GM23338 (cell line): ENCODE measurements around the gene DIRAS3. TPM values are rescaled to one million over a fixed set of nuclear protein-coding genes. Genes with fewer than 3 reads are reported as not detected.

Source experiments
- ATAC-seq: fragments of 200-7000 bp; cut with Tn5 transposase; 3 replicates; pipeline ENCODE4 v1.9.1; 2020
- DNase-seq: peaks from one replicate; pipeline ENCODE4 v3.0.0-alpha.2; 2015; ENCODE audit warnings: low spot score
- H2AFZ ChIP-seq: fragments of 200-600 bp; sonication (generic); 2 replicates; pipeline ENCODE4 v1.8.0; 2016; ENCODE audit warnings: antibody characterized with exemption, mild to moderate bottlenecking, moderate library complexity
- H3F3A ChIP-seq: fragments of 200-600 bp; sonication (generic); replicated peaks from 2 replicates; pipeline ENCODE4 v1.8.0; 2017; ENCODE audit warnings: antibody characterized with exemption, mixed run types, low read depth
- H3K27ac ChIP-seq: fragments of 200-600 bp; sonication (generic); 2 replicates; pipeline ENCODE4 v1.6.1; 2016; ENCODE audit warnings: low read depth
- H3K27me3 ChIP-seq: fragments of 200-600 bp; sonication (generic); 2 replicates; pipeline ENCODE4 v1.8.0; 2016; ENCODE audit warnings: mild to moderate bottlenecking, mixed run types, moderate library complexity; ENCODE audit not compliant: insufficient read depth
- H3K36me3 ChIP-seq: fragments of 200-600 bp; sonication (generic); 2 replicates; pipeline ENCODE4 v1.8.0; 2016; ENCODE audit warnings: mild to moderate bottlenecking; ENCODE audit not compliant: insufficient read depth
- H3K4me1 ChIP-seq: fragments of 200-600 bp; sonication (generic); 2 replicates; pipeline ENCODE4 v1.8.0; 2016; ENCODE audit warnings: mild to moderate bottlenecking, moderate library complexity; ENCODE audit not compliant: insufficient read depth
- H3K4me2 ChIP-seq: fragments of 200-600 bp; sonication (generic); 2 replicates; pipeline ENCODE4 v1.7.1; 2017; ENCODE audit warnings: mixed run types
- H3K4me3 ChIP-seq: fragments of 200-600 bp; sonication (generic); 2 replicates; pipeline ENCODE4 v1.6.1; 2016; ENCODE audit warnings: mixed run types
- H3K79me2 ChIP-seq: fragments of 200-600 bp; sonication (generic); replicated peaks from 2 replicates; pipeline ENCODE4 v1.8.0; 2017; ENCODE audit warnings: mild to moderate bottlenecking; ENCODE audit not compliant: insufficient read depth
- H3K9me2 ChIP-seq: fragments of 200-600 bp; sonication (generic); 2 replicates; pipeline ENCODE4 v1.8.0; 2017; ENCODE audit not compliant: insufficient read depth
- H4K20me1 ChIP-seq: fragments of 200-600 bp; sonication (generic); replicated peaks from 2 replicates; pipeline ENCODE4 v1.8.0; 2017; ENCODE audit warnings: mild to moderate bottlenecking; ENCODE audit not compliant: insufficient read depth
- H3K27ac Mint-ChIP-seq: 2 replicates; pipeline ENCODE4 v1.8.0; 2020; ENCODE audit warnings: inconsistent platforms, mild to moderate bottlenecking, moderate library complexity, mixed read lengths
- H3K27me3 Mint-ChIP-seq: 3 replicates; pipeline ENCODE4 v1.8.0; 2022; ENCODE audit warnings: low read depth, mild to moderate bottlenecking, moderate library complexity, mixed read lengths, inconsistent platforms; ENCODE audit not compliant: insufficient read depth, poor library complexity
- H3K36me3 Mint-ChIP-seq: 3 replicates; pipeline ENCODE4 v1.8.0; 2021; ENCODE audit warnings: low read depth, mild to moderate bottlenecking, inconsistent platforms, moderate library complexity, mixed read lengths
- H3K4me1 Mint-ChIP-seq: 3 replicates; pipeline ENCODE4 v1.8.0; 2020; ENCODE audit warnings: mild to moderate bottlenecking, inconsistent platforms, mixed read lengths
- H3K4me3 Mint-ChIP-seq: 3 replicates; pipeline ENCODE4 v1.8.0; 2021; ENCODE audit warnings: moderate library complexity, mild to moderate bottlenecking, inconsistent platforms, mixed read lengths
- H3K9me3 Mint-ChIP-seq: 3 replicates; pipeline ENCODE4 v1.8.0; 2020; ENCODE audit warnings: moderate library complexity, mild to moderate bottlenecking, inconsistent platforms, mixed read lengths
- CREB1 ChIP-seq: fragments of 250-450 bp; sonication (Bioruptor Pico); IDR thresholded peaks from 2 replicates; pipeline ENCODE4 v1.5.0; 2020; ENCODE audit warnings: low read depth, mild to moderate bottlenecking, moderate library complexity
- EZH2phosphoT487 ChIP-seq: fragments of 200-600 bp; sonication (generic); IDR thresholded peaks from one replicate; pipeline ENCODE4 v1.8.1; 2018; ENCODE audit warnings: antibody characterized with exemption; ENCODE audit not compliant: unreplicated experiment
- NANOG ChIP-seq: IDR thresholded peaks from 2 replicates; pipeline ENCODE4 v1.6.1; 2016; ENCODE audit warnings: antibody characterized with exemption, borderline replicate concordance
- STAT1 ChIP-seq: IDR thresholded peaks from one replicate; pipeline ENCODE4 v1.6.1; 2016; ENCODE audit warnings: antibody characterized with exemption; ENCODE audit not compliant: unreplicated experiment
- ZNF114 ChIP-seq: fragments of 250-450 bp; sonication (Bioruptor Pico); IDR thresholded peaks from 2 replicates; pipeline ENCODE4 v1.5.0; 2020; ENCODE audit warnings: mild to moderate bottlenecking, moderate library complexity
- ZNF331 ChIP-seq: fragments of 250-450 bp; sonication (Bioruptor Pico); IDR thresholded peaks from 2 replicates; pipeline ENCODE4 v1.5.0; 2020; ENCODE audit warnings: low read depth, mild to moderate bottlenecking, moderate library complexity
- polyA plus RNA-seq: library from polyadenylated mRNA; unstranded; fragments of >200 nt; fragmentation: Nextera tagmentation; extraction: Ambion mirVana; gene quantifications from 2 replicates; pipeline ENCODE4 v1.2.1, GENCODE V29; 2016
- total RNA-seq: library from RNA; depleted of rRNA; stranded (reverse); fragments of >200 nt; shearing (Covaris generic); gene quantifications from 2 replicates; pipeline ENCODE4 v1.2.3, GENCODE V29; 2014
- TF ChIP-seq, protein P1 (sequence below): fragments of 250-450 bp; sonication (Bioruptor Pico); IDR thresholded peaks from 2 replicates; pipeline ENCODE4 v1.5.0; 2020; ENCODE audit warnings: mild to moderate bottlenecking, moderate library complexity
- TF ChIP-seq, protein P2 (sequence below): IDR thresholded peaks from one replicate; pipeline ENCODE4 v1.6.1; 2018; ENCODE audit warnings: antibody characterized with exemption; ENCODE audit not compliant: unreplicated experiment

The DIRAS3 gene
- total and polyA plus RNA-seq, 2 experiments from 2014 or later, result 0.21 to 0.40 TPM

DNA sequence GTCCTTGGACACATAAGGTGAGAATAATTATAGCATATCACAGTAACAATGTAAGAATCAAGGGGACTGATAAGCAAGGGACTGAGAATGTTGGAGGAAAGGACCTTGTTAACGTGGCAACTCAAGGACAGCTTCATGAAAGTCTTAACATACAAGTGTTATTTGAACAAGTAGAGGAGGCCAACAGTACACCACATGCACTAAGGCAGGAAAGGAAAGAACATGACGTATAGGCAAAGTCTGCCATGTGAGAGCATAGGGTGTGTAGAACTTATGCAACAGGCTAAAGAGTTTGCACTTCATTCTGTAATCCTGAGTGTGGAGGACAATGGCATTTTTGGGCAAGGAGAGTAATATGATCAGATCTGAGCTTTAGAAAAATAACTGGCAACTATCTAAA is 33.3 kb upstream of the DIRAS3 start (continued):
- TF ChIP-seq, protein P1, sequence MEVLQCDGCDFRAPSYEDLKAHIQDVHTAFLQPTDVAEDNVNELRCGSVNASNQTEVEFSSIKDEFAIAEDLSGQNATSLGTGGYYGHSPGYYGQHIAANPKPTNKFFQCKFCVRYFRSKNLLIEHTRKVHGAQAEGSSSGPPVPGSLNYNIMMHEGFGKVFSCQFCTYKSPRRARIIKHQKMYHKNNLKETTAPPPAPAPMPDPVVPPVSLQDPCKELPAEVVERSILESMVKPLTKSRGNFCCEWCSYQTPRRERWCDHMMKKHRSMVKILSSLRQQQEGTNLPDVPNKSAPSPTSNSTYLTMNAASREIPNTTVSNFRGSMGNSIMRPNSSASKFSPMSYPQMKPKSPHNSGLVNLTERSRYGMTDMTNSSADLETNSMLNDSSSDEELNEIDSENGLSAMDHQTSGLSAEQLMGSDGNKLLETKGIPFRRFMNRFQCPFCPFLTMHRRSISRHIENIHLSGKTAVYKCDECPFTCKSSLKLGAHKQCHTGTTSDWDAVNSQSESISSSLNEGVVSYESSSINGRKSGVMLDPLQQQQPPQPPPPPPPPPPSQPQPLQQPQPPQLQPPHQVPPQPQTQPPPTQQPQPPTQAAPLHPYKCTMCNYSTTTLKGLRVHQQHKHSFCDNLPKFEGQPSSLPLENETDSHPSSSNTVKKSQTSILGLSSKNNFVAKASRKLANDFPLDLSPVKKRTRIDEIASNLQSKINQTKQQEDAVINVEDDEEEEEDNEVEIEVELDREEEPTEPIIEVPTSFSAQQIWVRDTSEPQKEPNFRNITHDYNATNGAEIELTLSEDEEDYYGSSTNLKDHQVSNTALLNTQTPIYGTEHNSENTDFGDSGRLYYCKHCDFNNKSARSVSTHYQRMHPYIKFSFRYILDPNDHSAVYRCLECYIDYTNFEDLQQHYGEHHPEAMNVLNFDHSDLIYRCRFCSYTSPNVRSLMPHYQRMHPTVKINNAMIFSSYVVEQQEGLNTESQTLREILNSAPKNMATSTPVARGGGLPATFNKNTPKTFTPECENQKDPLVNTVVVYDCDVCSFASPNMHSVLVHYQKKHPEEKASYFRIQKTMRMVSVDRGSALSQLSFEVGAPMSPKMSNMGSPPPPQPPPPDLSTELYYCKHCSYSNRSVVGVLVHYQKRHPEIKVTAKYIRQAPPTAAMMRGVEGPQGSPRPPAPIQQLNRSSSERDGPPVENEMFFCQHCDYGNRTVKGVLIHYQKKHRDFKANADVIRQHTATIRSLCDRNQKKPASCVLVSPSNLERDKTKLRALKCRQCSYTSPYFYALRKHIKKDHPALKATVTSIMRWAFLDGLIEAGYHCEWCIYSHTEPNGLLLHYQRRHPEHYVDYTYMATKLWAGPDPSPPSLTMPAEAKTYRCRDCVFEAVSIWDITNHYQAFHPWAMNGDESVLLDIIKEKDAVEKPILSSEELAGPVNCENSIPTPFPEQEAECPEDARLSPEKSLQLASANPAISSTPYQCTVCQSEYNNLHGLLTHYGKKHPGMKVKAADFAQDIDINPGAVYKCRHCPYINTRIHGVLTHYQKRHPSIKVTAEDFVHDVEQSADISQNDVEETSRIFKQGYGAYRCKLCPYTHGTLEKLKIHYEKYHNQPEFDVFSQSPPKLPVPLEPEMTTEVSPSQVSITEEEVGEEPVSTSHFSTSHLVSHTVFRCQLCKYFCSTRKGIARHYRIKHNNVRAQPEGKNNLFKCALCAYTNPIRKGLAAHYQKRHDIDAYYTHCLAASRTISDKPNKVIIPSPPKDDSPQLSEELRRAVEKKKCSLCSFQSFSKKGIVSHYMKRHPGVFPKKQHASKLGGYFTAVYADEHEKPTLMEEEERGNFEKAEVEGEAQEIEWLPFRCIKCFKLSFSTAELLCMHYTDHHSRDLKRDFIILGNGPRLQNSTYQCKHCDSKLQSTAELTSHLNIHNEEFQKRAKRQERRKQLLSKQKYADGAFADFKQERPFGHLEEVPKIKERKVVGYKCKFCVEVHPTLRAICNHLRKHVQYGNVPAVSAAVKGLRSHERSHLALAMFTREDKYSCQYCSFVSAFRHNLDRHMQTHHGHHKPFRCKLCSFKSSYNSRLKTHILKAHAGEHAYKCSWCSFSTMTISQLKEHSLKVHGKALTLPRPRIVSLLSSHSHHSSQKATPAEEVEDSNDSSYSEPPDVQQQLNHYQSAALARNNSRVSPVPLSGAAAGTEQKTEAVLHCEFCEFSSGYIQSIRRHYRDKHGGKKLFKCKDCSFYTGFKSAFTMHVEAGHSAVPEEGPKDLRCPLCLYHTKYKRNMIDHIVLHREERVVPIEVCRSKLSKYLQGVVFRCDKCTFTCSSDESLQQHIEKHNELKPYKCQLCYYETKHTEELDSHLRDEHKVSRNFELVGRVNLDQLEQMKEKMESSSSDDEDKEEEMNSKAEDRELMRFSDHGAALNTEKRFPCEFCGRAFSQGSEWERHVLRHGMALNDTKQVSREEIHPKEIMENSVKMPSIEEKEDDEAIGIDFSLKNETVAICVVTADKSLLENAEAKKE, result no peak
- TF ChIP-seq CREB1 (CRISPR knock-in tag), result no peak

DNA sequence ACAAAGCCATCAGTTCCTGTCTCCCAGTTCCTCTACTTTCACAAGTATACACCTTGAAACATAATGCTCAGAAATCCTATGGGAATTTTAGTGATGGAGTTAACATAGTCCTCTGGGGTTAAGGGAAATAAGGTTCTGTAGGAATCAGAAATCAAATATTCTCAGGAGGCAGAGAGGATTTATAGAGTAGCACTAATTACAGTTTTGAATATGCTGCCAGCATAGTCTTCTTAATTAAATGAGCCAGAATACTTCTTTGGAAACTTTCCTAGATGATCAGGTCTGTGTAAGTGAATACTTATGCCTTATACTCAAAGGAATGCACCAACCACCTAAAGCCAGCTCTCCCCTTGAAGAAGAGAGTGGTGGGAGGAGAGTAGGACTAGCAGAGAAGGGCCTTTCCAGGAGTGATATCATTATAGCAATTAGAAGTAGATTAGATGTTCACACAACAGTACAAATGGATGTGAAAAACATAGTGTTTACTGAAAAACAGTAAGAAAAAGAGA is 31.4 kb upstream of the DIRAS3 start:
- H3K27me3 ChIP-seq, result no peaks in the 10 kb centered on the region
- peaks cover 4% of the 10 kb centered on the region for H3K4me1 Mint-ChIP-seq
- no peaks in the 10 kb centered on the region for H3K4me1 ChIP-seq

DNA sequence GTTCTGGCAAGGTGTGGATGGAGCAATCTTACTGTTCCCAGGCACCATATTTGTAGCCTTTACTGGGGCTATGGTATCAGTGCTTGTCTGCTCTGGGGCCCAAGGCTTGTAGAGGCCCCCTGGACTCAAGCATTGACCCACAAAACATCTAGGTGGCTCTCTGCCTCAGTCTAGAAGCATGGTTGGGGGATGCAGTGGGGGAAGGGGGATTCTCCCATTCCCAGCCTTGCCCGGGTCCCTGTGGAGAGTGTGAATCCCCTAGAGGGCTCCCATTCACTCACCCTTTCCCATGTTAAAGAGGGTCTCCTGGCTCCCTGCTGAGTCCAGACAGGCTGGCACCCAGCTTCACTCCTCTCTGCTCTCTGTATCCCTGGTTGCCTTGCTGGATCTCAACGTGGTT is 28.2 kb upstream of the DIRAS3 start:
- H3K27ac Mint-ChIP-seq, result no peak overlapping the region
- no peaks in the 10 kb centered on the region for H3K79me2 ChIP-seq
- H3K4me1 ChIP-seq, result no peaks in the 10 kb centered on the region
- no peak overlapping the region for H3K27ac ChIP-seq
- H3K27me3 ChIP-seq, result no peaks in the 10 kb centered on the region
- DNase-seq (no peak), ATAC-seq (peak; percentile 34; the same call in 2 of the 3 replicates)
- peaks cover 4% of the 10 kb centered on the region for H3K4me1 Mint-ChIP-seq
- no peaks in the 10 kb centered on the region for H3K9me3 Mint-ChIP-seq
- H3K36me3 Mint-ChIP-seq, result no peaks in the 10 kb centered on the region; the same call in 2 of the 3 replicates
- H3K4me2 ChIP-seq, result no peak overlapping the region
- H3K36me3 ChIP-seq, result no peaks in the 10 kb centered on the region
- no peak overlapping the region for H3K4me3 ChIP-seq
- peaks cover 1% of the 10 kb centered on the region for H3K27me3 Mint-ChIP-seq
- no peaks in the 10 kb centered on the region for H3F3A ChIP-seq
- H3K4me3 Mint-ChIP-seq, result no peak overlapping the region
- no peak overlapping the region; the same call in 1 of the 2 replicates for H2AFZ ChIP-seq
- H4K20me1 ChIP-seq, result 0 out of 2 replicates have a peak, but pooled peaks cover 4% of the 10 kb centered on the region
- peaks cover 8% of the 10 kb centered on the region; the same call in 1 of the 2 replicates for H3K9me2 ChIP-seq
- TF ChIP-seq ZNF114 (CRISPR knock-in tag) (no peak), STAT1 (no peak), ZNF331 (CRISPR knock-in tag) (no peak), CREB1 (CRISPR knock-in tag) (no peak), NANOG (no peak)
- TF ChIP-seq, protein P2, sequence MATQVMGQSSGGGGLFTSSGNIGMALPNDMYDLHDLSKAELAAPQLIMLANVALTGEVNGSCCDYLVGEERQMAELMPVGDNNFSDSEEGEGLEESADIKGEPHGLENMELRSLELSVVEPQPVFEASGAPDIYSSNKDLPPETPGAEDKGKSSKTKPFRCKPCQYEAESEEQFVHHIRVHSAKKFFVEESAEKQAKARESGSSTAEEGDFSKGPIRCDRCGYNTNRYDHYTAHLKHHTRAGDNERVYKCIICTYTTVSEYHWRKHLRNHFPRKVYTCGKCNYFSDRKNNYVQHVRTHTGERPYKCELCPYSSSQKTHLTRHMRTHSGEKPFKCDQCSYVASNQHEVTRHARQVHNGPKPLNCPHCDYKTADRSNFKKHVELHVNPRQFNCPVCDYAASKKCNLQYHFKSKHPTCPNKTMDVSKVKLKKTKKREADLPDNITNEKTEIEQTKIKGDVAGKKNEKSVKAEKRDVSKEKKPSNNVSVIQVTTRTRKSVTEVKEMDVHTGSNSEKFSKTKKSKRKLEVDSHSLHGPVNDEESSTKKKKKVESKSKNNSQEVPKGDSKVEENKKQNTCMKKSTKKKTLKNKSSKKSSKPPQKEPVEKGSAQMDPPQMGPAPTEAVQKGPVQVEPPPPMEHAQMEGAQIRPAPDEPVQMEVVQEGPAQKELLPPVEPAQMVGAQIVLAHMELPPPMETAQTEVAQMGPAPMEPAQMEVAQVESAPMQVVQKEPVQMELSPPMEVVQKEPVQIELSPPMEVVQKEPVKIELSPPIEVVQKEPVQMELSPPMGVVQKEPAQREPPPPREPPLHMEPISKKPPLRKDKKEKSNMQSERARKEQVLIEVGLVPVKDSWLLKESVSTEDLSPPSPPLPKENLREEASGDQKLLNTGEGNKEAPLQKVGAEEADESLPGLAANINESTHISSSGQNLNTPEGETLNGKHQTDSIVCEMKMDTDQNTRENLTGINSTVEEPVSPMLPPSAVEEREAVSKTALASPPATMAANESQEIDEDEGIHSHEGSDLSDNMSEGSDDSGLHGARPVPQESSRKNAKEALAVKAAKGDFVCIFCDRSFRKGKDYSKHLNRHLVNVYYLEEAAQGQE, result no peak

More for the DNA sequence above, 31.4 kb upstream of the DIRAS3 start:
- Histone ChIP-seq H3K9me2 (peaks cover 12% of the 10 kb centered on the region; the same call in 1 of the 2 replicates), H2AFZ (no peak overlapping the region), H3F3A (no peaks in the 10 kb centered on the region), H3K36me3 (no peaks in the 10 kb centered on the region), H3K4me3 (no peak overlapping the region), H3K4me2 (no peak overlapping the region), H3K27ac (no peak overlapping the region), H4K20me1 (0 out of 2 replicates have a peak, but pooled peaks cover 3% of the 10 kb centered on the region), H3K79me2 (no peaks in the 10 kb centered on the region)
- no peaks in the 10 kb centered on the region for H3K9me3 Mint-ChIP-seq
- no peak overlapping the region for H3K27ac Mint-ChIP-seq
- H3K36me3 Mint-ChIP-seq, result no peaks in the 10 kb centered on the region; the same call in 2 of the 3 replicates
- H3K27me3 Mint-ChIP-seq, result peaks cover 1% of the 10 kb centered on the region
- TF ChIP-seq EZH2phosphoT487, result no peak
- no peak for ATAC-seq
- H3K4me3 Mint-ChIP-seq, result no peak overlapping the region
- DNase-seq, result no peak
